ENCODE measurements around the gene BTNL2. TPM values are rescaled to one million over a fixed set of nuclear protein-coding genes. Genes with fewer than 3 reads are reported as not detected.

The BTNL2 gene
- total and polyA plus RNA-seq, 10 donors, result not detected

DNA sequence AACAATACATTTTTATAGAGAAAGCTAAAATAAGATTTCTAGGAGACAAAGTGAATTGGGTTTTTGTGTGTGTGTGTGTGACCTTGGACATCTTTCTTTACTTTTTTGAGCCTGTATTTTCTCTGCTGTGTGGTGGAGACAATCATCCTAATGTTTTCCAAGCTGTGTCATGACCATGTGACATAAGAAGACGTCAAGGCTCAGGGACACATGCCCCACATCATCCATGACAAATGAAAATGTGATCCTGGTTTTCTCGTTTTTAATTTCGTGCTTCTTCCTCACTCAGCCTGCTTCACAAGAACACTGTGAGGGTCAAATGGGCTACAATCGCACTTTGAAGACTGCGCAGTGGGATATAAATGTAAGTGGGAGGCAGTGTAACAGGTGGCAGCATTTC is 3.9 kb upstream of the BTNL2 start:
- DNase-seq, result no peak
- H3K4me3 ChIP-seq, result no peak overlapping the region
- peaks cover 0 to 75% (median 8%) of the 10 kb centered on the region in 7 donors for H3K27me3 ChIP-seq (replicated peaks in 1 of 7)
- H3K27ac ChIP-seq, result no peak overlapping the region
- WGBS, 5 donors, result 53 to 68% (median 58%) methylated on average over 5 of the region's 5 CpGs
- no peak for TF ChIP-seq CTCF (IDR thresholded peaks at IDR 0.05 in 8 of 11, conservative IDR thresholded peaks at IDR 0.05 in 3 of 11)
- peaks cover 0 to 17% (median 11%) of the 10 kb centered on the region in 6 donors for H3K4me1 ChIP-seq
- H3K36me3 ChIP-seq, result no peaks in the 10 kb centered on the region
- H3K9me3 ChIP-seq, result no peaks in the 10 kb centered on the region
- intact Hi-C loops (cut with DNase I; ENCODE audit: low total_unique reads), result loop anchor here (5.0 to 10.0 kb wide), 2 partner anchors 166 to 376 kb away; no protein-coding TSS in a partner anchor

DNA sequence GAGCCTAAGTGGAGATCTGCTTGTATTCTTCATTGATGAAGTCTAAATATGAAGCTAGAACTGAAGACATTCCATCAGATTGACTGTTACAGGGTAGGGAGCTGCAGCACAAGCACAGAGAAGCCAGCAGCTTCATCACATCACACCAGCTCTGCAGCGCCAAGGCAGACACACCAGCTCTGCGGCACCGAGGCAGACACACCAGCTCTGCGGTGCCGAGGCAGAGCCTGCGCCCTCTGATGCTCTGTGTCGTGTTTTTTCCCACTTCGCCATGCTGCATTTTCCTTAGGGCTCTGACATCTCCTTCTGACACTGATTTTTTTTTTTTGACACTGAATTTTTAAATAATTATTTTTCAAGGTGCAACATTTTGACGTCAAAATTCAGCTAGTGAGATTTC is 784 bp downstream of the BTNL2 start:
- WGBS, 5 donors, result 83 to 96% (median 86%) methylated on average over 9 of the region's 9 CpGs
- no peaks in the 10 kb centered on the region for H3K36me3 ChIP-seq
- H3K4me3 ChIP-seq, result no peak overlapping the region
- intact Hi-C loops (cut with DNase I; ENCODE audit: low total_unique reads), result no loop called here
- no peak overlapping the region for H3K27ac ChIP-seq
- no peaks in the 10 kb centered on the region for H3K9me3 ChIP-seq
- no peak for DNase-seq
- peaks cover 0 to 65% (median 10%) of the 10 kb centered on the region in 7 donors for H3K27me3 ChIP-seq (replicated peaks in 1 of 7)
- TF ChIP-seq CTCF (IDR thresholded peaks at IDR 0.05 in 8 of 11, conservative IDR thresholded peaks at IDR 0.05 in 3 of 11) (no peak), POLR2A (IDR thresholded peaks at IDR 0.05) (no peak), POLR2AphosphoS5 (IDR thresholded peaks at IDR 0.05) (no peak)
- no peaks in the 10 kb centered on the region for H3K4me1 ChIP-seq

- WGBS, 5 donors, result 20 to 46% (median 39%) methylated on average over 1 of the region's 1 CpG
- intact Hi-C loops (cut with DNase I; ENCODE audit: low total_unique reads), result no loop called here
- Histone ChIP-seq H3K27me3 (replicated peaks in 1 of 7) (peaks cover 0 to 62% (median 10%) of the 10 kb centered on the region in 7 donors), H3K4me1 (no peaks in the 10 kb centered on the region), H3K4me3 (no peak overlapping the region), H3K36me3 (no peaks in the 10 kb centered on the region), H3K9me3 (no peaks in the 10 kb centered on the region), H3K27ac (no peak overlapping the region)
- DNase-seq, result no peak
- TF ChIP-seq CTCF (IDR thresholded peaks at IDR 0.05 in 8 of 11, conservative IDR thresholded peaks at IDR 0.05 in 3 of 11) (no peak), POLR2AphosphoS5 (IDR thresholded peaks at IDR 0.05) (no peak), POLR2A (IDR thresholded peaks at IDR 0.05) (no peak)
Measured at GRCh38 chr6:32405656-32406055, 1.3 kb downstream of the BTNL2 start.

- H3K4me1 ChIP-seq, result no peaks in the 10 kb centered on the region
- H3K27me3 ChIP-seq (replicated peaks in 1 of 7), result peaks cover 0 to 47% (median 10%) of the 10 kb centered on the region in 7 donors
- 67 to 88% (median 83%) methylated on average over 8 of the region's 8 CpGs for WGBS, 5 donors
- DNase-seq, result no peak
- intact Hi-C loops (cut with DNase I; ENCODE audit: low total_unique reads), result no loop called here
- TF ChIP-seq CTCF (IDR thresholded peaks at IDR 0.05 in 8 of 11, conservative IDR thresholded peaks at IDR 0.05 in 3 of 11) (no peak), POLR2AphosphoS5 (IDR thresholded peaks at IDR 0.05) (no peak), POLR2A (IDR thresholded peaks at IDR 0.05) (no peak)
- H3K9me3 ChIP-seq, result no peaks in the 10 kb centered on the region
- no peak overlapping the region for H3K27ac ChIP-seq
- no peak overlapping the region for H3K4me3 ChIP-seq
- no peaks in the 10 kb centered on the region for H3K36me3 ChIP-seq
Measured at GRCh38 chr6:32402812-32403211, 4.2 kb downstream of the BTNL2 start.
